LoVo (cell line): Measurements from ENCODE around the gene DAZ2.
"Not testable (repeated sequence)": the region's sequence is repeated elsewhere in the genome, so short reads cannot be mapped to it uniquely, and the experiment has no call there.

Experiments
- DNase-seq: peaks from one replicate; pipeline ENCODE4 v3.0.0-alpha.2; 2016; ENCODE audit warnings: low spot score

The DAZ2 gene, protein sequence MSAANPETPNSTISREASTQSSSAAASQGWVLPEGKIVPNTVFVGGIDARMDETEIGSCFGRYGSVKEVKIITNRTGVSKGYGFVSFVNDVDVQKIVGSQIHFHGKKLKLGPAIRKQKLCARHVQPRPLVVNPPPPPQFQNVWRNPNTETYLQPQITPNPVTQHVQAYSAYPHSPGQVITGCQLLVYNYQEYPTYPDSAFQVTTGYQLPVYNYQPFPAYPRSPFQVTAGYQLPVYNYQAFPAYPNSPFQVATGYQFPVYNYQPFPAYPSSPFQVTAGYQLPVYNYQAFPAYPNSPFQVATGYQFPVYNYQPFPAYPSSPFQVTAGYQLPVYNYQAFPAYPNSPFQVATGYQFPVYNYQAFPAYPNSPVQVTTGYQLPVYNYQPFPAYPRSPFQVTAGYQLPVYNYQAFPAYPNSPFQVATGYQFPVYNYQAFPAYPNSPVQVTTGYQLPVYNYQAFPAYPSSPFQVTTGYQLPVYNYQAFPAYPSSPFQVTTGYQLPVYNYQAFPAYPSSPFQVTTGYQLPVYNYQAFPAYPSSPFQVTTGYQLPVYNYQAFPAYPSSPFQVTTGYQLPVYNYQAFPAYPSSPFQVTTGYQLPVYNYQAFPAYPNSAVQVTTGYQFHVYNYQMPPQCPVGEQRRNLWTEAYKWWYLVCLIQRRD

DNA sequence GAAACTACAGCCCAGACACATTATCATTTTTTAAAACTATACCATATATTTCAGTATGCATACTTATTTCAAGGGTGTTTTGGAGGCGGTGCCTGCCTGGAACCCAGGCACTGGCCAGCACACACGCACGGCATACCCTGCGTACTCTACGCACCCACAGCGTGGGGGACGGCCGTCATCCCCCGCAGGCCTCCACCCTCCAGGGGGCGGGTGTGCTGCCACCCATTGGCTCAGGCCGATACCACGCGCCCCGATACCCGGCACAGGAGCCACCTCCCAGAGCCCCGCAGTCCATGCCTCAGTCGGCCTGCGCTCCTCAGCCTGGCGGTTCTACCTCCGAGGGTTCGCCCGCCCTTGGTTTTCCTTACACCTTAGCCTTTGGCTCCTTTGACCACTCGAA is at the start of gene DAZ2:
DAZ2 (plus strand) TSS at position 301 of the 400 bp plus-strand sequence. CDS start 208 bp downstream, outside the sequence.
- not testable (repeated sequence) for DNase-seq

DNA sequence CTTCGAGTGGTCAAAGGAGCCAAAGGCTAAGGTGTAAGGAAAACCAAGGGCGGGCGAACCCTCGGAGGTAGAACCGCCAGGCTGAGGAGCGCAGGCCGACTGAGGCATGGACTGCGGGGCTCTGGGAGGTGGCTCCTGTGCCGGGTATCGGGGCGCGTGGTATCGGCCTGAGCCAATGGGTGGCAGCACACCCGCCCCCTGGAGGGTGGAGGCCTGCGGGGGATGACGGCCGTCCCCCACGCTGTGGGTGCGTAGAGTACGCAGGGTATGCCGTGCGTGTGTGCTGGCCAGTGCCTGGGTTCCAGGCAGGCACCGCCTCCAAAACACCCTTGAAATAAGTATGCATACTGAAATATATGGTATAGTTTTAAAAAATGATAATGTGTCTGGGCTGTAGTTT is 20.4 kb upstream of the DAZ2 start, which contains the start of gene DAZ1:
DAZ1 (minus strand) TSS at position 101 of the 400 bp plus-strand sequence. CDS start 208 bp downstream, outside the sequence.
- DNase-seq: not testable (repeated sequence)

DNA sequence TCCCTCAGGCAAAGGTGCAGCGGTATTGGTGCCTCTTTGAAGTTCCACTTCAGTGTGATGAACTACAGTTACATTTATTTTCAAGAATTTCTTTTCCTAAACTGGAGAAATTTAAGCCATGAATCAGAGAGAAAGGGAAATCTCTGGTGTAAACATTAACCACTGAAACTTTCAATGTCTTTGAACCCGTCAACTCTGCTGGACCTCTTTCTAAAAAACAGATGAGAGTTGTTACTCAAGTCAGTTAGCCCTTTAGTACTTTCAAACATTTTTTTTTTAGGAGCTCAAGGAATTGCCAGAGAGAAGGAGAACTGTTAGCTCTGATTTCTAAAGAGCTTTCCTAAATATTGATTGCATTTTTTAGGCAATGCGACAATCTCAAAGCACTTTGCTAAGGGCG is 11.9 kb upstream of the DAZ2 start:
- DNase-seq: not testable (repeated sequence)

DNA sequence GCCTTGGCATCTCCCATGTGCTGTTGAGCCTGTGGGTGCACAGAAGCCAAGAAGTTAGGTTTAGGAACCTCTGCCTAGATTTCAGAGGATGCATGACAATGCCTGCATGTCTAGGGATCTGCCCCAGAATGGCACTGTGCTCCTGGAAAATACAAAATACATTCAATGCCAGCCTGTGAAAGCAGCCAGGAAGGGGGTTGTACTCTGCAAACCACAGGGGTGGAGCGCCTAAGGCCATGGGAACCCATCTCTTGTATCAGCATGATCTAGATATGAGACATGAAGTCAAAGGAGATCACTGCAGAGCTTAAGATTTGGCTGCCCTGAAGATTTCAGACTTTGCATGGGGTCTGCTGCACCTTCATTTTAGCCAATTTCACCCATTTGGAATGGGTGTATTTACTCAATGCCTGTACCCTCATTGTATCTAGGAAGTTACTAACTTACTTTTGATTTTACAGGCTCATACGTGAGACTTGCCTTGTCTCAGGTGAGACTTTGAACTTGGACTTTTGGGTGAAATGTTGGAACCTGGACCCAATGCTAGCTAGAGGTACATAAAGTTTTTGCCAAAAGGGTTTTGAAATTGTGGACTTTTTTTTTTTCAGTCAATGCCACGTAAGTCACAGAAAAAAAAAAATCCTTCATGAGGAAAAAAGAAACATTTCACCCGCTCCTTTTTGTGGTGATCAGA is 9.4 kb upstream of the DAZ2 start:
- not testable (repeated sequence) for DNase-seq

DNA sequence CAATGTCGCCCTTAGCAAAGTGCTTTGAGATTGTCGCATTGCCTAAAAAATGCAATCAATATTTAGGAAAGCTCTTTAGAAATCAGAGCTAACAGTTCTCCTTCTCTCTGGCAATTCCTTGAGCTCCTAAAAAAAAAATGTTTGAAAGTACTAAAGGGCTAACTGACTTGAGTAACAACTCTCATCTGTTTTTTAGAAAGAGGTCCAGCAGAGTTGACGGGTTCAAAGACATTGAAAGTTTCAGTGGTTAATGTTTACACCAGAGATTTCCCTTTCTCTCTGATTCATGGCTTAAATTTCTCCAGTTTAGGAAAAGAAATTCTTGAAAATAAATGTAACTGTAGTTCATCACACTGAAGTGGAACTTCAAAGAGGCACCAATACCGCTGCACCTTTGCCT is 8.7 kb upstream of the DAZ2 start:
- DNase-seq: not testable (repeated sequence)
